ENCODE data around the gene TREM2.

The TREM2 gene

DNA sequence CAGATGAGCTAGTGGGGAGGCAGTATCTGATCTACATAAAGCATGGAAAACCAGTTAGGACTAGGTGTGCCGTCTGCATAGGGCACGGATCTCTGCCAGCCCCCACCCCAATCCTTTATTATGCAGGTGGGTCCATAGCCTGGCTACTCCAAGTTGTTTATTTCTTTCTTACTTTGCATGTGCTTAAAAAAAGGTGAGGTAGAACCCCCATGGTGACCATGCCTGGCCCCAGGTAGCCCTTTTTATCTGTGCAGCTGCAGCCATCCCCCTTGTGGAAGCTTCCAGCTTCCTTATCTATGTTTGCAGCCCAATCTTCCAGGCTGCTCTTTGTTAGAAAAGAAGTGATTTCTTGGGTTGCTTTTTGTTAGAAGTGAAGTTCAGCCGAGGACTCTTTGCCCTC lies 9.0 kb upstream of the TREM2 start:
- Histone ChIP-seq H3K27ac (replicated peaks; ENCODE audit: low read length) (no peak overlapping the region), H3K4ac (ENCODE audit: low read length) (no peak overlapping the region), H2AFZ (ENCODE audit: low read length) (no peak overlapping the region), H3K23ac (ENCODE audit: low read depth, low read length, poor library complexity) (no peak overlapping the region), H4K91ac (ENCODE audit: low read depth, low read length, poor library complexity) (no peak overlapping the region), H3K9me3 (replicated peaks in 1 of 2; ENCODE audit: control insufficient read depth in 2 of 2, insufficient read depth in 1 of 2, low read depth in 1 of 2, low read length in 2 of 2) (no peaks in the 10 kb centered on the region), H2AK5ac (ENCODE audit: low read depth, low read length) (no peak overlapping the region), H3K18ac (ENCODE audit: low read length) (no peak overlapping the region), H3K4me3 (ENCODE audit: low read length in 2 of 2) (no peak overlapping the region), H2BK5ac (ENCODE audit: low read length) (no peak overlapping the region), H2BK120ac (ENCODE audit: low read depth, low read length) (no peak overlapping the region), H3K27me3 (ENCODE audit: control insufficient read depth in 3 of 3, insufficient read depth in 3 of 3, low read depth in 1 of 3, low read length in 3 of 3) (peaks cover 0 to 5% (median 0%) of the 10 kb centered on the region in 3 experiments), H3K79me1 (ENCODE audit: low read depth, low read length) (no peaks in the 10 kb centered on the region), H3K14ac (ENCODE audit: low read length) (no peak overlapping the region), H3K9ac (ENCODE audit: low read depth, low read length, poor library complexity) (no peak overlapping the region), H4K8ac (ENCODE audit: low read depth, low read length) (no peak overlapping the region), H3K36me3 (replicated peaks in 1 of 2; ENCODE audit: control insufficient read depth in 2 of 2, insufficient read depth in 2 of 2, low read length in 2 of 2) (no peaks in the 10 kb centered on the region), H2BK15ac (ENCODE audit: low read length) (no peak overlapping the region), H2BK12ac (ENCODE audit: low read length) (no peak overlapping the region), H3K4me2 (ENCODE audit: insufficient read depth, low read length, poor library complexity, severe bottlenecking) (no peak overlapping the region), H3K4me1 (ENCODE audit: control insufficient read depth in 2 of 2, insufficient read depth in 1 of 2, low read depth in 1 of 2, low read length in 2 of 2) (no peaks in the 10 kb centered on the region)
- WGBS, 2 donors (ENCODE audit: extremely low coverage in 2 of 2, insufficient read length in 2 of 2, insufficient replicate concordance in 1 of 2) = no CpG with 5 or more reads among the region's 3 CpGs
- DNase-seq (ENCODE audit: low spot score) = no peak

DNA sequence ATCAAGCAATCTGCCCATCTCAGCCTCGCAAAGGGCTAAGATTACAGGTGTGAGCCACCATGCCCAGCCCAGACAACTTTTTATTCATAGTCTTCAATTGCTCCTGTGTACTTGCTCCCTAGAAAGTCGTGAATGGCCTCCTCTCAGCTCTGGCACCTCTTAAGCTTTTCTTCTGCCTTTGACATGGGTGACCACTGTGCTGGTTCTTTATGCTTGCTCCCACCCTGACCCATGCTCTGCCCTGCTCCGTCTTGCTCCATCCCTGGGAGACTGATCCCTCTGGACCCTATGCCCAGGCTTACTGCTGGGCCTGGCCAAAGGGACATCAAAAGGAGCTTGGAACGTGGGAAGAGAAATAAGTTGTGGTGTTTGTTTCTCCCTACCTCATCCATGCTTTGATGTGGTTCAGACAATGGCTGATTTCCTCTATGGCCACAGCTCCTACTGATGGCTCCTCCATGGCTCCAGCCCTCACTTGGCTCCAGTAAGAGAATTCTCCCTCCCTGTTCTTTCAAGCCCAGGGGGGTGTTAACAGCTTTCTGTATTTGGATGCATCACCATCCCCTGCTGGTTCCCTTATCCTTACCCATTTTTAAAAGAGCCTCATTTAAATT lies 7.7 kb upstream of the TREM2 start:
- Histone ChIP-seq H3K27ac (replicated peaks; ENCODE audit: low read length) (no peak overlapping the region), H3K27me3 (ENCODE audit: control insufficient read depth in 3 of 3, insufficient read depth in 3 of 3, low read depth in 1 of 3, low read length in 3 of 3) (peaks cover 0 to 7% (median 0%) of the 10 kb centered on the region in 3 experiments), H3K14ac (ENCODE audit: low read length) (no peak overlapping the region), H3K79me1 (ENCODE audit: low read depth, low read length) (no peaks in the 10 kb centered on the region), H2AFZ (ENCODE audit: low read length) (no peak overlapping the region), H2BK120ac (ENCODE audit: low read depth, low read length) (no peak overlapping the region), H3K9me3 (replicated peaks in 1 of 2; ENCODE audit: control insufficient read depth in 2 of 2, insufficient read depth in 1 of 2, low read depth in 1 of 2, low read length in 2 of 2) (no peaks in the 10 kb centered on the region), H3K4me2 (ENCODE audit: insufficient read depth, low read length, poor library complexity, severe bottlenecking) (no peak overlapping the region), H2AK5ac (ENCODE audit: low read depth, low read length) (no peak overlapping the region), H2BK15ac (ENCODE audit: low read length) (no peak overlapping the region), H2BK12ac (ENCODE audit: low read length) (no peak overlapping the region), H3K9ac (ENCODE audit: low read depth, low read length, poor library complexity) (no peak overlapping the region), H4K91ac (ENCODE audit: low read depth, low read length, poor library complexity) (no peak overlapping the region), H3K4me3 (ENCODE audit: low read length in 2 of 2) (no peak overlapping the region), H3K4me1 (ENCODE audit: control insufficient read depth in 2 of 2, insufficient read depth in 1 of 2, low read depth in 1 of 2, low read length in 2 of 2) (no peaks in the 10 kb centered on the region), H3K36me3 (replicated peaks in 1 of 2; ENCODE audit: control insufficient read depth in 2 of 2, insufficient read depth in 2 of 2, low read length in 2 of 2) (no peaks in the 10 kb centered on the region), H3K23ac (ENCODE audit: low read depth, low read length, poor library complexity) (no peak overlapping the region), H3K18ac (ENCODE audit: low read length) (no peak overlapping the region), H2BK5ac (ENCODE audit: low read length) (no peak overlapping the region), H3K4ac (ENCODE audit: low read length) (no peak overlapping the region), H4K8ac (ENCODE audit: low read depth, low read length) (no peak overlapping the region)
- DNase-seq (ENCODE audit: low spot score) = no peak
- WGBS, 2 donors (ENCODE audit: extremely low coverage in 2 of 2, insufficient read length in 2 of 2, insufficient replicate concordance in 1 of 2) = no CpG with 5 or more reads among the region's 4 CpGs

DNA sequence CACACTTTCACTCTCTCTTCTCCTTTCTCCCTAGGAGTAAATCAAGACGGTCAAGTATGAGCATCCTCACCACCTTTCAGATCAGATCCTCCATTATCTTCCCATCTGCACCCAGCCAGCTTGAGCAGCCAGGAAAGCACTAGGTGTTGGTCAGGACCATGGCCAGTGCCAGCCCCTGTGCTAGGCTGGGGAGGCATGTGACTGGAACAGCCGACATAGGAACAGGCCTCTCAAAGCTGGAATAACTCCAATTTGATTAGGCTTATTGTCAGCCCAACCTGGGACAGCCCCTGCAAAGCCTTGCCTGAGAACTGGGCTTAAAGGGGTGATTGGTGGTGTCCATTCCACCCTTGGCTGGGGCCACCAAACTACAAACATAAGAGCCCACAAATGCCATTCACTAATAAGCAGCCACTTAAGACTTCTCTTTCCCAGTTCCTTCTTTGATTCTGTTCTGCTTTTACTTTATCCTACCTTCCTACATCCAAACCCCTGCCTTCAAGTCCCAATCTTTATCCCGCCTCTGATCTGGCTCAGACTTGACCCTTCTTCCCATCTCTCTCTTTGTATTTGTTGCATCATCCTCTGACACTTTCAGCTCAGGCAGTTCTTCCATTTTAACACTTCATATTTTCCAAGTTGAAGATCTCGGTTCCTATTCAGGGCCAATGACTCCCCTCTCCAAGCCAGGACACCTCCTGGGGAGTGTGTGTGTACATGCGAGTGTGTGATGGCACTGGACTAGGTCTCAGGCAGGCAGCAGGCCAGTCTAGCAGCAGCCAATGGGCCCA lies 4.5 kb upstream of the TREM2 start:
- Histone ChIP-seq H3K23ac (ENCODE audit: low read depth, low read length, poor library complexity) (no peak overlapping the region), H4K8ac (ENCODE audit: low read depth, low read length) (no peak overlapping the region), H3K14ac (ENCODE audit: low read length) (peak overlapping the region; percentile 12), H2AK5ac (ENCODE audit: low read depth, low read length) (no peak overlapping the region), H3K18ac (ENCODE audit: low read length) (no peak overlapping the region), H4K91ac (ENCODE audit: low read depth, low read length, poor library complexity) (no peak overlapping the region), H3K4me1 (ENCODE audit: control insufficient read depth in 2 of 2, insufficient read depth in 1 of 2, low read depth in 1 of 2, low read length in 2 of 2) (peaks cover 0 to 4% of the 10 kb centered on the region in 2 donors), H2AFZ (ENCODE audit: low read length) (no peak overlapping the region), H2BK120ac (ENCODE audit: low read depth, low read length) (no peak overlapping the region), H2BK15ac (ENCODE audit: low read length) (no peak overlapping the region), H3K36me3 (replicated peaks in 1 of 2; ENCODE audit: control insufficient read depth in 2 of 2, insufficient read depth in 2 of 2, low read length in 2 of 2) (no peaks in the 10 kb centered on the region), H3K27ac (replicated peaks; ENCODE audit: low read length) (no peak overlapping the region), H3K4me3 (ENCODE audit: low read length in 2 of 2) (no peak overlapping the region), H3K79me1 (ENCODE audit: low read depth, low read length) (no peaks in the 10 kb centered on the region), H3K4ac (ENCODE audit: low read length) (no peak overlapping the region), H3K4me2 (ENCODE audit: insufficient read depth, low read length, poor library complexity, severe bottlenecking) (no peak overlapping the region), H3K9me3 (replicated peaks in 1 of 2; ENCODE audit: control insufficient read depth in 2 of 2, insufficient read depth in 1 of 2, low read depth in 1 of 2, low read length in 2 of 2) (no peaks in the 10 kb centered on the region), H3K9ac (ENCODE audit: low read depth, low read length, poor library complexity) (no peak overlapping the region), H2BK5ac (ENCODE audit: low read length) (no peak overlapping the region), H3K27me3 (ENCODE audit: control insufficient read depth in 3 of 3, insufficient read depth in 3 of 3, low read depth in 1 of 3, low read length in 3 of 3) (peaks cover 0 to 10% (median 0%) of the 10 kb centered on the region in 3 experiments), H2BK12ac (ENCODE audit: low read length) (no peak overlapping the region)
- no CpG with 5 or more reads among the region's 5 CpGs for WGBS, 2 donors (ENCODE audit: extremely low coverage in 2 of 2, insufficient read length in 2 of 2, insufficient replicate concordance in 1 of 2)
- DNase-seq (ENCODE audit: low spot score) = peak; percentile 30

DNA sequence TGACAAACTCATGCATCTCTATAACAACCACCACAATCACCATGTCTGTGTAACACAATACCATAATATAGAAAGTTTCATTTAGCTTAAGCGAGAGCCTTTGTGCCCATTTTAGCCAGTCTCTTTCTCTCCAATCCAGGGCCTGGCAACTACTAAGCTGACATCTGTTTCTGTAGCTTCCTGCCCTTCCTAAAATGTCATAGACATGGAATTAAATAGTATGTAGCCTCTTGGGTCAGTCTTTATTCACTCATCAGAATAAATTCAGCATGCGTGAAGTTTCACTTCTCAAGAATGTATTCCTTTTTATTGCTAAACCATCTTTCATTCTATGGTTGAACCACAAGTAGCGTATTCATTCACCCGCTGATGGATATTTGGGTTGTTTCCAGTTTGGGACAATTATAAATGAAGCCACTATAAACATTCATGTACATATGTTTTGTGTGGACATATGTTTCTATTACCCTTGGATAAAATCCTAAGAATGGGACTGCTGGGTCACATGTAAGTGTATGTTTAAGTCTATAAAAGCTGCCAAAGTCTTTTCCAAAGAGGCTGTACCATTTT lies 1.7 kb upstream of the TREM2 start:
- no CpG with 5 or more reads among the region's 4 CpGs for WGBS, 2 donors (ENCODE audit: extremely low coverage in 2 of 2, insufficient read length in 2 of 2, insufficient replicate concordance in 1 of 2)
- H3K79me1 ChIP-seq (ENCODE audit: low read depth, low read length) = no peaks in the 10 kb centered on the region

More for the DNA sequence above, 1.7 kb upstream of the TREM2 start:
- no peak overlapping the region for H3K18ac ChIP-seq (ENCODE audit: low read length)
- no peak for DNase-seq (ENCODE audit: low spot score)
- H3K9me3 ChIP-seq (replicated peaks in 1 of 2; ENCODE audit: control insufficient read depth in 2 of 2, insufficient read depth in 1 of 2, low read depth in 1 of 2, low read length in 2 of 2) = no peaks in the 10 kb centered on the region
- H2AFZ ChIP-seq (ENCODE audit: low read length) = no peak overlapping the region
- H3K23ac ChIP-seq (ENCODE audit: low read depth, low read length, poor library complexity) = no peak overlapping the region
- H2AK5ac ChIP-seq (ENCODE audit: low read depth, low read length) = no peak overlapping the region
- no peaks in the 10 kb centered on the region for H3K36me3 ChIP-seq (replicated peaks in 1 of 2; ENCODE audit: control insufficient read depth in 2 of 2, insufficient read depth in 2 of 2, low read length in 2 of 2)
- H2BK12ac ChIP-seq (ENCODE audit: low read length) = no peak overlapping the region
- H3K9ac ChIP-seq (ENCODE audit: low read depth, low read length, poor library complexity) = no peak overlapping the region
- no peak overlapping the region for H3K4me2 ChIP-seq (ENCODE audit: insufficient read depth, low read length, poor library complexity, severe bottlenecking)
- no peak overlapping the region for H3K27ac ChIP-seq (replicated peaks; ENCODE audit: low read length)
- no peak overlapping the region for H2BK120ac ChIP-seq (ENCODE audit: low read depth, low read length)
- H2BK5ac ChIP-seq (ENCODE audit: low read length) = no peak overlapping the region
- no peak overlapping the region for H4K8ac ChIP-seq (ENCODE audit: low read depth, low read length)
- H3K4ac ChIP-seq (ENCODE audit: low read length) = no peak overlapping the region
- no peak overlapping the region for H2BK15ac ChIP-seq (ENCODE audit: low read length)
- no peak overlapping the region for H4K91ac ChIP-seq (ENCODE audit: low read depth, low read length, poor library complexity)
- H3K14ac ChIP-seq (ENCODE audit: low read length) = no peak overlapping the region
- peaks cover 0 to 4% of the 10 kb centered on the region in 2 donors for H3K4me1 ChIP-seq (ENCODE audit: control insufficient read depth in 2 of 2, insufficient read depth in 1 of 2, low read depth in 1 of 2, low read length in 2 of 2)
- H3K4me3 ChIP-seq (ENCODE audit: low read length in 2 of 2) = no peak overlapping the region
- peaks cover 0 to 28% (median 0%) of the 10 kb centered on the region in 3 experiments for H3K27me3 ChIP-seq (ENCODE audit: control insufficient read depth in 3 of 3, insufficient read depth in 3 of 3, low read depth in 1 of 3, low read length in 3 of 3)

Measured in neuronal stem cell (in vitro differentiated cells).